Stimulated activated CD4-positive, alpha-beta T cell treated with anti-CD3 and anti-CD28 coated beads, Interleukin-1b, Interleukin-23, amount 100 ng/mL, for 1 hour (primary cell): ENCODE results near the gene MAU2.
"Not testable (repeated sequence)": the region's sequence is repeated elsewhere in the genome, so short reads cannot be mapped to it uniquely, and the experiment has no call there.

Source experiments
- DNase-seq, 2 donors: peaks; one replicate each; pipeline ENCODE4 v3.0.0-alpha.2; 2020; ENCODE audit warnings: low read depth in 2 of 2

Gene MAU2

DNA sequence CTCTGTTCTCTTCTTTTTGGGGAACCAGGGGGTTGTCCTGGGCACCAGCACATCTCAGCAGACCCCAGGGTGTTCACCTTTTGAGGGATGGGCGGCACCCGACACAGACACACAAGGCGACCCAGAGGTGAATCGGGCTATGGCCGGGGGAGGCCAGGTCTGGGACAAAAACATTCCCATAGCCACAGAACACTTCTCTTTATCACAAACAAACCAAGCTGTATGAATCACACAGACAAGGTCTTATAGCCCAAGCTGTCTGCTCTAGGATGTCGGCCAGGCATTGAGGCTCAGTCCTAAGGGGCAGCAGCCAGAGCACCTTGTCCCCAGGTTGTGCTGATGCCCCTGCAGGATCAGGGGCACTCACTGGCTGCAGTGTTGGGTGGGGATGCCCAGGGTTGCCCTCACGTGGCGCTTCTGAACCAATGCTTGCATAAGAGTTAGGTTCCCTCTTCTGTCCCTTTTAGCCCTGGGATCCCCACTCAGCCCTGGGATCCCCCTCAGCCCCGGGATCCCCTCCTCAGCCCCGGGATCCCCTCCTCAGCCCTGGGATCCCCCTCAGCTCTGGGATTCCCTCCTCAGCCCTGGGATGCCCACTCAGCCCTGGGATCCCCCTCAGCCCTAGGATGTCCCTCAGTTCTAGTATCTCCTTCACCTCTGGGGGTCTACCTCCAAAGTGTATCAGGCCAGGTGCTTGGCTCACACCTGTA, 26.9 kb downstream of the MAU2 start:
- no peak for DNase-seq

- DNase-seq: no peak
Observed at GRCh38 chr19:19348266-19348665, 27.6 kb downstream of the MAU2 start.

DNA sequence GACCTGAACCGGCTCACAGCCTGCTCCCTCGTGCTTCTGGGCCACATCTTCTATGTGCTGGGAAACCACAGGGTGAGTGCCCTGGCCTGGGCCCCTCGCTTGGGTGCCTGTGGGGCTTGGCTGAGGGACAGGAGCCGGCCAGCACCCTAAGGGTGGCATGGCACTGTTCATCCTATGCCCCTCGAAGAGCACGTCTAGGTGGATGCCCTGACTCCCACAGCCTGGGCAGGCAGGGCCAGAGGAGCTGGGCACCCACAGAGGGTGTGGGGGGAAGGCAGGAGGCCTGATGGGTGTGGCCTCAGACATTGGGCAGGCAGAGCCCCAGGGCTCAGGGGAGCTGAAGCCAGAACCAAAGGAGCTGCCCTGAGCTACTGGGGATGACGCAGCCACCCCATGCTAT, 28.7 kb downstream of the MAU2 start:
- no peak for DNase-seq

GRCh38 chr19:19350756-19351155, 30.1 kb downstream of the MAU2 start:
- DNase-seq: not testable (repeated sequence)

- no peak for DNase-seq
Observed at GRCh38 chr19:19352823-19353222, 32.2 kb downstream of the MAU2 start.

DNA sequence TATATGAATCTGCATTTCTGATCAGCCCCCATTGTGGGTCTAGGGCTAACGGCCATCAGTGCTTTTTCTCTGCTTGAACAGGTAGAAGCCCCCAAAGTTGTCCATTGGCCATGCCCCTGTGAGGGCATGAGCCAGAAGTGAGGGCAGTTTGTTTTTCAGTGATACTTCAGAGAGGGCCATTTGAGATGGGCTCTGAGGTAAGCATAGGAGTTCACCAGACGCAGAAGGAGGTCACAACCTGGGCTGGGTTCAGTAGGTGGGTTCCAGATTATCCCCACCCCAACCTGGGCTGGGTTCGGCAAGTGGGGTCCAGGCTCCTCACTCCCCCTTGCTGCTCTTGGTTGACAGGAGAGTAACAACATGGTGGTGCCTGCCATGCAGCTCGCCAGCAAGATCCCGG, 33.4 kb downstream of the MAU2 start:
- no peak for DNase-seq

DNA sequence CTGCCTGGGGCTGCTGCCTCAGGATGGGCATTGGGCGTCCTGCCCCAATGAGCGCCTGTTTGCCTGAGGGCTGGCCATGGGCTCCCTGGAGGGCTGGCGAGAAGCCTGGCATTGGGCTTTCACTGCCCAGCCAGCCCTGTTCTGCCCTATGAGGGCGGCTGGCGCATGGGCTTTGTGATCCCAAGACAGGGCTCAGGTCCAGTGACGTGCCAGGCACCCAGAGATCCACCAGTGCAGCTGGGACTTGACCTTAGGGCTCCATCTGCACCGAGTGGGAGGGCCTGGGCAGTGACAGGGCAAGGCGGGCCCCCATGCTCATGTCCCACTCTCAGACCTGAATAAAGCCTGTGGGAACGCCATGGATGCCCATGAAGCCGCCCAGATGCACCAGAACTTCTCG, 34.3 kb downstream of the MAU2 start:
- DNase-seq: no peak

GRCh38 chr19:19355606-19356139, 35.0 kb downstream of the MAU2 start:
- DNase-seq: no peak

DNA sequence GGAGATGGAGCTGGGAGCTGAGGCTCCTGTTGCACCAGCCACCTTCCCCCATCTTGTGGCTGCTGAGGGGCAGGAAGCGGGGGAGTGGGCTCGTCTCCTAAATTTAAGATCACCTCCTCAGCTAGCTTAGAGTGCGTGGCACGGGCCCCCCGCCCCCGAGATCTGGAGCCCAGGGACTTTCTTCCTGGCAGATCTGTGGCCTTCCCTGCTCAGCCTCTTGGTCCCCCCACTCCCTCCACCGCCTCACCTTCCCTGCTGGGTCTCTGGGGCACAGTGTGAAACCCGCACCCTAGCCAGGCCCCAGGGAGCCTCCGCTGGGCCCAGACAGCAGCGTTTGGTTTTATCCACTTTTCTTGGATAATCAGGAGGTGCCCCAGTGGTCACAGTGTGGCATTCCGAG, 35.9 kb downstream of the MAU2 start:
- DNase-seq: no peak

DNA sequence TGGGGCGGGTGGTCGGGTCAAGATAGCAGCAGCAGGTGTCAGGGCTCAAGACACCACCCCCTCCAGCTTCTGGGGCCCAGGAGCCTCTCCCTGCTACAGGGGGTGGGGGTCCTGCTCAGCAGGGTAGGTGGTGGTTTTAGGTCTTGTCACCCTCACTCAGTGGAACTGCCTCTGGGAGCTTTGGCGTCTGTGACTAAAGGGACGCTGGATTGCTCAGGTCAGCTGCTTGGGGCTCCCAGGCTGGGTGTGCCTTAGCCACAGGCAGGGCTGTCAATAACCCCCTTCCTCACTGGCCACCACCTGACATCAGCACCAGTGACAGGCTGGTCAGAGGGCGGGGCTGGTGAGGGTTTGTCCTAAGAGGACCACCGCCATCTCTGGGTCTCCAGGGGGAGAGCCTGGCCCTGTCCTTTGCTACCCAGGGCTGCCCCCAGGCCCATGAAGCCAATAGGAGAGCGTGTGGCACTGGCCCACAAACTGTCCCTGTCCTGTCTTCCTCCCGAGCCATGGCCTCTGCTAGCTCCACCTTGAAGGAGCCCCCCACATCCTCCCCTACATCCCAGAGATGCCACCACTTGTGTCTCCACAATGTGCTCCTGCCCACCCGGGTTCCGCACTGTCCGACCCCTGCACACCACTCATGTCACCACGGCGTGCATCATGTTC, 36.4 kb downstream of the MAU2 start:
- no peak for DNase-seq

GRCh38 chr19:19361075-19361594, 40.5 kb downstream of the MAU2 start:
- DNase-seq: peak; percentile 29 to 49

GRCh38 chr19:19362075-19362474, 41.4 kb downstream of the MAU2 start:
- no peak for DNase-seq

DNA sequence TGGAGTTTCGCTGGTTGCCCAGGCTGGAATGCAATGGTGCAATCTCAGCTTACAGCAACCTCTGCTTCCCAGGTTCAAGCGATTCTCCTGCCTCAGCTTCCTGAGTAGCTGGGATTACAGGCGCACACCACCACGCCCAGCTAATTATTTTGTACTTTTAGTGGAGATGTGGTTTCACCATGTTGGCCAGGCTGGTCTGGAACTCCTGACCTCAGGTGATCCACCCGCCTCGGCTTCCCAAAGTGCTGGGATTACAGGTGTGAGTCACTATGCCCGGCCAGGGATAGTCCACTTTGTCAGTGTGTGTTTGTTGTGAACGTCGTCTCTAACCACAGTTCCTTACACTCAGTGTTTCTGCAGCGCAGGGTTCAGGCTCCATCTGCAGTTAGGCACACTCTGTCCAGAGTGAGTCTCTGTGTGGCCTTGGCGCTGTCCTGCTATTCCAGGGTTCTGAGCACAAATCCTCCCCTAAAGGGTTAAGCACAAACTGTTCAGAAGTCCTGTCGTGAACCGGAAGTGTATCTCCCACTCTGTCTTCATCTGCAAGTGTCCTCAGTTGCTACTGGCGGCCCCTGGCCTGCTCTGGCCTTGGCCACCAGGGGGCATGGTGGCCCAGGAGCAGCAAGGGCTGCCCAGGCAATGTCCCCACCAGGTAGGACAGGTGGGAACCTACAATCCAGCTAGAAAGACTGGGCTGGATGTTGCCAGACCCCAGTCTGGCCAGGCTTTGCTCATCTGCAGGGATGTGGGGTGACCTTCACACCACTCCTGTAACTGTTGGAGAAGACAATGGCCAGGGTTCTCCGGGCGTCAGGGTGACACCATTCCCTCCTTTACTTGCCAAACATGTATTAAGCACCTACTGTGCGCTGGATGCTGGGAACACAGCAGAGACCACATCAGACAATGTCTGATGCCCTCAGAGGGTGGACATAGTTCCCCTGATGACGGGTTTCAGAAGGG, 46.1 kb downstream of the MAU2 start:
- DNase-seq: peak; percentile 42 to 43

DNA sequence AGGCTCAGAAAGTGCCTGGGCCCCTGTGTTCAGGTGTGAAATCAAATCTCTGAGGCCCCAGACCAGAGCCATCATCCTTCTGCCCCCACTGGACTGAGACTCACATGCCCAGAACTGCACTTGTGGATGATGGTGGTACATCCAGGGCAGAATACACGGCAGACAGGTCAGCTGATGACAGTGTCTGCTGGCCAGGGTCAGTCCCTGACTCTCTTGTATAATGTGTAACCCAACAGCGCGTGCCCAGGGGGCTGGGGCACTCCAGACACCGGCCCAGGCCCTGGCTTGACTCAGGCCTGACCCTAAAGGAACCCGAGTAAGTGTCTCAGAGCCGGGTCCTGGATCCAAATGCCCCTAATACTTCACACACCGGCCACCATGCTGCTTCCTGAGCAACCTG, 47.5 kb downstream of the MAU2 start:
- DNase-seq: no peak

- no peak for DNase-seq
Observed at GRCh38 chr19:19371059-19371458, 50.4 kb downstream of the MAU2 start.

DNA sequence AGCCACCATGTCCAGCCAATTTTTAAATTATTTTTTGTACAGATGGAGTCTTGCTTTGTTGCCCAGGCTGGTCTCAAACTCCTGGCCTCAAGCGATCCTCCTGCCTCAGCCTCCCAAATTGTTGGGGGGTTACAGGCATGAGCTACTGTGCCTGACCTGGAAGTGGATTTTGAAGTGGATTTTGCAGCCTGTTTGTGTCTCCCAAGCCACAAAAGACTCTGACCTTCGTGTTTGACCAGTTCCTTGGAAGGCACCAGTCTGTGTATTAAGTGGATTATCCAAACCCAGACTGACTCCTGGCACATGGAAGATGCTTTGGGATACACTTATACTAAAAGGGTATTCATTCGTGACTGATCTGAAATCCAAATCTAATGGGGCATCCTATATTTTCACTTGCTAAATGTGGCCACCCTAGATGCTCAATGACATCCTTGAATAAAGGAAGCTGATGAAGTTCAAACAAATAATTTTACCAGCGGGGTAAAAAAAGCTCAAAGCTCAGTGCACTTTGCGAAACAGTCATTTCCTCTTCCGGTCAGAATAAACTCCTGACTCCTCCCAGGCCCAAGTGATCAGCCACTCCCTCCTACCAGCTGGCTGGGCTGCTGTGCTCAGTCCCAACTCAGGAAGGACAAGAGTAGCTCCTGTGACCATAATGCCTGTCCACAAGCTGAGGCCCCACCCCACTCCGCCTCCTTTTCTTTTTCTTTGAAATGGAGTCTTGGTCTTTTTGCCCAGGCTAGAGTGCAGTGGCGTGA, 52.2 kb downstream of the MAU2 start:
- DNase-seq: no peak

- no peak for DNase-seq
Observed at GRCh38 chr19:19379527-19379926, 58.9 kb downstream of the MAU2 start.

GRCh38 chr19:19380316-19380715, 59.7 kb downstream of the MAU2 start:
- DNase-seq: not testable (repeated sequence)

DNA sequence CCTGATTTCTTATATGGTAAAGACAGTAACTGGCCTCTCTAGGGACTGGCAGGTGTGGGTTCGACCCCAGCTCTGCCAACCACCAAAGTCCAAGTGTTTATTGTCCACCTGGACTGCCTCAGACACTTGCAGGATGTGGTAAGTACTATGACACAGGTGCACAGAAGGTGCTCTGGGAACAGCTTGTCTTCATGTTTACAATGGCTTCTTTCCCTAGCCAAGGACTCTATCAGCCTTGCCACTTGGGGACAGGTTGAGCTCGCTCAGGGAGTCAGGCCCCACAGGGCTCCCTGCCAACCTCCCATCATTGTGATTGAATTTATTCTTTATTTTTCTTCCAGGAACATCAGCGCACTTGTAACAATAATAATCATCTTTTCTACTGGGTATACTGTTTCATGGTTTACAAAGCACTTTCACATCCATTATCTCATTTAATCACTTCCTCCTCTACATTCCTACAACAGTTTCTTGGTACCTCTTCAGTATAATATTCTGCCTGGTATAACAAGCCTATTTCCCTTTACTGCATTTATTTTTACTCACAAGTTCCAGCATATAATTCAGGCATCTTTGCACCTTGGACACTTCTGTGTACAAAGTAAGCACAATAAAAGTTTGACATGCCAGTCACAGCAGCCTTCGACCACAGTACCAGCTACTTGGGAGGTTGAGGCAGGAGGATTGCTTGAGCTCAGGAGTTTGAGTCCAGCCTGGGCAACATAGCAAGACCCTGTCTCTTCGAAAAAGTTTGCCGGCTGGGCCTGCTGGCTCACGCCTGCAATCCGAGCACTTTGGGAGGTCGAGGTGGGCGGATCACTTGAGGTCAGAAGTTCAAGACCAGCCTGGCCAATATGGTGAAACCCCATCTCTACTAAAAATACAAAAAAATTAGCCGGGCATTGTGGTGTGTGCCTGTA, 60.6 kb downstream of the MAU2 start:
- DNase-seq: no peak

DNA sequence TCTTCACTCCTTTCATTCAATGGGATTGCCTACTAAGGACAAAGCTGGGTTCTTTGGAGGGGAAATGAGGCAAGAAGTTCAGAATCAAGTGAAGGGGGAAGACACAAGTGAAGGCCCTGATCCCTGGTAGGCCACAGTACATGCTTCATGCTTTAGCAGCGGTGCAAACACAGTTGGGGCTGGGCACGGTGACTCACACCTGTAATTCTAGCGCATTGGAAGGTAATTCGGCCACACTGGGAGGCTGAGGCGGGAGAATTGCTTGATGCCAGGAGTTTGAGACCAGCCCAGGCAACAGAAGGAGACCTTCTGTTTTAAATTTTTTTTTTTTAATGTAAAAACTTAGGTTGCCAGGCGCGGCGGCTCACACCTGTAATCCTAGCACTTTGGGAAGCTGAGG, 61.5 kb downstream of the MAU2 start:
- no peak for DNase-seq
